NCI-H526 treated with DMSO at 0.1 percent for 48 hours (cell line): ENCODE data around the gene NCS1.

Source experiments
- DNase-seq: peaks from one replicate; lab custom pipeline; 2025; lab: John Stamatoyannopoulos, UW

NCS1 gene

DNA sequence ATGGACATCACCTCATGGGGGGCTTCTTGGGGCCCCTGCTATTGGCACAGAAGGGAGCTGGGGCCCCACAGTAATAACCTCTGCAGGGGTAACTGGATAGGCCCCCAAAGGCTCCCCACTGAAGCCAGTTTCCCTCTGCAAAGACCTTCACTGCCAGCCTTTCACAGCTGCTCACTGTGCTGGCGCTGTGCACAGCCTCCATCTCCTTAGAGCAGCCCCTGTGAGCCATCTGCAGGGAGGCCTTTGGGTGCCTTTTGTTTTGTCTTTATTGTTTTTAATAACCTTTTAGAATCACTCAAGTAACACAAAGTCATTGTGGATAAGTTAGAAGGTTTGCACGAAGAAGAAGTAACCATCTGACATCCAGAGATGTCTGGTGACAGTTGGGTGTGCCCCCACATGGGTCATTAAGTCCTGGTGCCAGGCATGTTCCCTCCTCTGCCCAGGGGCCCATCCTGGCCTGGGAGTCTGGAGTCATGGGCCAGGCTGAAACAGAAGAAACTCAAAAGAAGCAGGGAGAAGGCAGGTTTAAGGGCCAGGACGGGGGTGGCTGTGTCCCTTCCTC lies 42.7 kb downstream of the NCS1 start:
- no peak for DNase-seq

DNA sequence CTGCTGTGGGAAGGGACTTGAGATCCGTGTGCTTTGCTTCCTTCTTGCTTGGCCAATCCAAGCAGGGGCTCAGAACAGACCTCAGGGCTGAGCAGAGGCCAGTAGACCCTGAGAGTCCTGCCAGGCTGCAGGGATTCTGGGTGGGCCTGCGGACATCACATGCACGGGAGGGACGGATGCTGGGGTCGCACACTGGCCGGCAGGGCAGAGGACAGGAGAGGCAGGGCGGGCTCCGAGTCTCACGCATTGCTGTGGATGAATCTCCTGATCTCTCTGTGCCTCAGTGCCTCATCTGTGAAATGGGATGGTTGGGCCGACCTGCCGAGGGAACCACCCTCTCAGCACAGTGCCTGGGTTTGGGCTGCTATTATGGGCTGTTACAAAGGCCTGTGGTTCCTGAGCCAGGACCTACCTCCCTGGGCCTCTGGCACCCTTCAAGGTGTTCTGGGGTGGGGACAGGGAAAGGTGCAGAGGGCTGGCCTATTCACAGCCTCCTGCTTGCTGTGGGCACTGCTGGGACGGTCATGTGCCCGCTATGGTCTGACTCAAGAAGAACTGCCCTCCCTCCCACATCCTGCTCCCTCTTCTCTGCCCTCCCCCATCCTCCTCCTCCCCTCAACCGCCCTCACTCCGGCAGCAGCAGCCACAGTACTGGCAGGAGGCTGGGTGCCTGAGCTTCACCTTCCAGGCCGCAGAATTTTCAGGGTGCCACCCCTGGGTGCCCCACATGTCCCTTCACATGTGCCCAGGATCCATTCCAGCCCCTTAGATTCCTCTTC lies 43.3 kb downstream of the NCS1 start:
- DNase-seq: no peak

DNA sequence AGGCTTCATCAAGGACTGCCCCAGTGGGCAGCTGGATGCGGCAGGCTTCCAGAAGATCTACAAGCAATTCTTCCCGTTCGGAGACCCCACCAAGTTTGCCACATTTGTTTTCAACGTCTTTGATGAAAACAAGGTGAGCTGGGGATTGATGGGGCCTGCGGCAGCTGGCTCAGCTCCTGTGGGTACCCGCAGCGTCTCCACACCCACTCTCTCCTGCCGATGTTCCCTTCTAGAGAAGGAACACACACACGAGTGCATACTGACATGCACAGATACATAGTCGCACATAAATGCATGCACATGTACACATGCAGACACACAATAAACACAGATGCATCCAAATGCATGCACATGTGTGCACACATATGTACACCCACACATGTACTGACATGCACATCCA lies 45.6 kb downstream of the NCS1 start:
- no peak for DNase-seq

DNA sequence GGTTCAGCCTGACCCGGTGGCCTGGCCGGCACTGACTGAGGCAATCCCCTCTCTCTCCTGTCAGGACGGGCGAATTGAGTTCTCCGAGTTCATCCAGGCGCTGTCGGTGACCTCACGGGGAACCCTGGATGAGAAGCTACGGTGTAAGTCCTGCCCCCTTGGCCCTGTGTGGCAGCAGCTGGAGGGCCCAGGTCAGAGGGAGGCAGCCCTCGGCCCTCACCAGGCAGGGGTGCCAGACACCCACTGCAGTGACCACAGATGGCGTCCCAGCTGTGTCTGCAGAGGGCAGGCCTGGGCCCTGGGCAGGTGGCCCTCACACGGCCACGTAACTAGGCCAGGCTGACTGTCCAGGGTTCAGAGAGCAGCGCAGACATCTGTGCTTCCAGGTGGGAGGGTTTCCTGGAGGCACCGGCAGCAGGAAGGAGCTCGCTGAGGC lies 47.5 kb downstream of the NCS1 start:
- DNase-seq: no peak

DNA sequence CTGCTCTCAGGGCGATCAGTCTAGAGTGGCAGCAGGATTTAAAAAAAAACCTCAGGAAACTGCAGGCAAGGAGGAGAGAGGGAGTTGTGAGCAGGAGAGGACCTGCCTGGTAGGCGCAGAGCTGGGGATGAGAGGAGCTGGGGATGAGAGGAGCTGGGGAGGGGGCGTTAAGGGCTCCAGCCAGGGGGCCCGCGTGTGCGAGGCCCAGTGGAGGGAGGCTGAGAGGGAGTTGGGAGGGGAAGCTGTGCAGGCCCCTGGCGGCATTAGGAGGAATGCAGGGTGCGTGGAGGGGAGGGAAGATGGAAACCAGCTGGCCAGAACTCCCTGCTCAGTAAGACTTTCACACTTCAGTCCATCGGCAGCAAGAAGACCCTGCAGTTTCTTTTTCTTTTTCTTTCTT lies 48.1 kb downstream of the NCS1 start:
- no peak for DNase-seq

DNA sequence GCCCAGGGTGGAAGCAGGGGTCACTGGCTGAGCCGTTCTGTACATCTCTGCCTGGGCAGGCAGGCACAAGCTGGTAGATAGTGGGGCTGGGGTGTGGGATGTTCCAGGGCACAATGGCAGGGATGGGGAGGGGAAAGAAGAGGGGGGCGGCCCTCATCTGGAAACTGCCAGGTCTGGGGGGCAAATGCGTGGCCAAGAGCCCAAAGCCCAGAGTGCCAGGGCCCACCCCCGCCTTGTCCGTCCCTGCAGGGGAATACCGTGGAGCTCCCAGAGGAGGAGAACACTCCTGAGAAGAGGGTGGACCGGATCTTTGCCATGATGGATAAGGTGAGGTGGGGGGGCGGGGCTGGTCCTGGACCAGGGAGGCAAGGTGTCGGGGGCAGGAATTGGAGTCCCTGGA lies 50.6 kb downstream of the NCS1 start:
- no peak for DNase-seq

DNA sequence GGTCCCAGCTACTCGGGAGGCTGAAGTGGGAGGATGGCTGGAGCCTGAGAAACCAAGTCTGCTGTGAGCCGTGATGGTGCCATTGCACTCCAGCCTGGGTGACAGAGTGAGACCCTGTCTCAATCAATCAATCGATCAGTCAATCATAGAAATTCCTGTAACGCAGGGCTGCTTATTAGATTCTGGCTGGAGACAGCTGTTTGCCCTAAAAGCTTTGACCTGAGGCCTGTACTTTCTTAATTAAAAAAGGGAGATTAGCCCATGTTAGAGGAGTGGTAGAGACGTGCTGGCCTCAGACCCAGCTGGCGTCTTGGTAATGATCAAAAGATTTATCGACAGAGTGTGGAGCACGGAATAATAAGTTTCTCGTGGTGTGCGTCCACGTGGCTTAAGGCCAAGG lies 52.9 kb downstream of the NCS1 start:
- no peak for DNase-seq

DNA sequence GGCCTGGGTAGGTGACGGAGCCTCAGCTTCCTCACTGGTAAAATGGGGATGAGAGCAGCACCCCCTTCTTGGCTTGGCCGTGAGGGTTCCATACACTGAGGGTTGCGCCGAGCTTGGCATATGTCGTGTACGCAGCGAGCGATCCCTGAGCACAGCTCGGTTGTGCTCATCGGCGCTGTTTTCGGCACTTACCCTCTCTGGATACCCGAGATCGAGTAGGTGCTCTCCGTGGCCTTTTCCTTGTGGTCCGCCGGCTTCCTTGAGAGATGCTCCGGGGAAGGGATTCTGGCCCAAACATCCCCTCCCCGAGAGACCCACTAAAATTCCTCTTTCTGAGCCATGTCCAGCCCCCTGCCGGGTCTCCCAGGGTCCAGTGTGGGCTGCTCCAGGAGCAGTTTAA lies 53.4 kb downstream of the NCS1 start:
- DNase-seq: no peak

DNA sequence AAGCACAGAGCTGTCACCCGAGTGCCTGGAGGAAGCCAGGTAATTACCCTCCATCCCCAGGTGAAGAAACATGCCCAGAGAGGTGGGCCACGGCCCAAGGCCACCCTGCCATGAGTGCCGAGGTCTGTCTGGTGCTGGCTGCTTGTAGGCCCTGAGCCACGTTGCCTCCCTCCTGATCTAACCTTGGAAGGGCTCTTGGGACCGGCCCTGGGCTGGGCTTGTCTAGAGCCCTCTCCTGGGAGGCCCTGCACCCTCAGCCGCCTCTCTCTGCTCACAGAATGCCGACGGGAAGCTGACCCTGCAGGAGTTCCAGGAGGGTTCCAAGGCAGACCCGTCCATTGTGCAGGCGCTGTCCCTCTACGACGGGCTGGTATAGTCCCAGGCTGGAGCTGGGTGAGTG lies 53.9 kb downstream of the NCS1 start:
- DNase-seq: no peak

DNA sequence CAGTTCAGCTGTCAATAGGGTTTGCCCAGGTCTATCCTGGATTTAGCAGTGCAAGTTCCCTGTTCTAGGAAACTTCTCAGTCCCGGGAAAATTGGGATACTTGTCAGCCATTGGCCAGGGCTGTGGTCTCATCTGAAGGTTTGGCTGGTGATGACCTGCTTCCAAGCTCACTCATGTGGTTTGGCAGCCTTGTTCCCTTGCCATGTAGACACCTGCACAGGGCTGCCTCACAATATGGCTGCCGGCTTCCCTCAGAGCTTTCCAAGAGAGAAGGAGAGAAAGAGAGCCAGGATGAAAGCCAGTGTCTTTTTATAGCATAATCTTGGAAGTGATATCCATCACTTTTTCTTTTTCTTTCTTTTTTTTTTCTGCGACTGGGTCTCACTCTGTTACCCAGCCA lies 55.6 kb downstream of the NCS1 start:
- no peak for DNase-seq

DNA sequence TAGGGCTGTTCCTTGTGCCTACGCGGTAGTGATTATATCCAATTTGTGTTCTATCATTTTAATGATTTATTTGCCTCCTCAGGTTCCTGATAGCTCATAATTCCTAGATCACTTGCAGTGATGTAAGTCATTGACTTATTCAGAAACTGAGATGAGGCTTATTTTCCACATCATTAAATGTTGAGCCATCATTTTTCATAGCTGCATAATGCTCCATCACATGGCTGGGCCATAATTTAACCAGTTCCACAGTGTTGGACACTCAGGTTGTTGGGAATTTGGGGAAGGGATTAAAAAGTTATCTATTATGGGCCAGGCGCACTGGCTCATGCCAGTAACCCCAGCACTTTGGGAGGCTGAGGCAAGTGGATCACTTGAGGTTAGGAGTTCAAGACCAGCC lies 57.6 kb downstream of the NCS1 start:
- no peak for DNase-seq

DNA sequence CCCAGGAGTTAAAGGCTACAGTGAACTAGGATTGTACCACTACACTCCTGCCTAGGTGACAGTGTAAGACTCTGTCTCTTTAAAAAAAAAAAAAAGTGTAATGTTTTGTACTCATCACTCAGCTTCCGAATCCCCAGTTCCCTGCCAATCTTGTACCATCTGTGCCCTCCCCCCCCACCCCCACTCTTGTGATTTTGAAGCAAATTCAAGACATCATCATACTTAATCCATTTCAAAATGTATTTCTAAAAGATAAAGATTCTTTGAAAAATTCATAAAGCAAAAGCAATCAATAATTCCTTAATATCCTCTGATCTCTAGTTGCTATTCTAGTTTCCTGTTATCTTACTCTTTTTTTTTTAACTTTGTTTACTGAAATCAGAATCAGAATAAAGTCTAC lies 58.4 kb downstream of the NCS1 start:
- DNase-seq: no peak

DNA sequence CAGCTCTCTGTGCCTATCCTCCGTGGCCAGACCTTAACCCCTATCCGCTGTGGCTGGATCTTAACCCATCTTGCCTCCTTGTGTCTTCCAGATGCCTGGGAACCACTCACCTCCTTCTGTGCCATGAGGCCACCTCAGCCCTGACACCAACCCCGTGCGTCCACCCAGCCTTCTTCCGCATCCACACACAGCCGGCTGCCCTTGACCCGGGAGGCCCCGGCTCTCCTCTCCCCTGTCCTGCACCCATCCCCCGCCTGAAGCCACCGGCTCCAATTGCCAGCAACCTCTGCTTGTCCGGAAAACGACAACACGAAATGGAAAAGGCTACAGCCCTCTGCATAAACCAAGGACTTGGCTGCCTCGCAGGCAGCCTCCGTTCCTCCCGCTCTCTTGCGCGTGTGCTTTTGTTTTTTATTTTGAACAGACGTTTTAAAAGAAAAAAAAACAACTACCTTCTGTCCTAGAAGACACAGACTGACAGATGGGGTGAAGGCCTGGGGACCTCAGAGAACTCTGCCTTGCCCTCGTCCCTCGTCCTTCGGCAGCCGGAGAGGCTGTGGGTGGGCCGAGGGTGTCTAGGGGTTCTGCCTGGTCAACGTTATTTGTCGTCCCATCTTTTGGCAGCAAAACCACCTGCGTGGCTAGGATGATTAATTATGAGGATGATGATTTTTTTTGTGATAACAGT lies 60.8 kb downstream of the NCS1 start:
- DNase-seq: no peak

DNA sequence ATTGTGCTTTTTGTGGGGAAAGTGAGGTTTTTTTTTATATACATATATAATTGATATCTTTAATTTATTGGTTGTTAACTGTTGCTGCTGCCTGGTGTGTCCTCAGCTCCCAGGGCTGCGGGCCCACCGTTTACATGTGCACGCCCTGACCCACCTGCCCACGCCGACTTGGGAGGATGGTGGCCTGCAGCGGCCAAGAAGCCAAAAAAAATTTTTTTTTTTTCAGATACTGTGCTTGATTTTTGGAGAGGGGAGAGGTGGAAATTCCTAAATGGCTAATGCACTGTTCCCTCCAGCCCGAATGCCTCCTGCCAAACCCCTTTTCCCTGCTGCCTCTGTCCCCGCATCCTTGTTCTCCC lies 61.4 kb downstream of the NCS1 start:
- no peak for DNase-seq

DNA sequence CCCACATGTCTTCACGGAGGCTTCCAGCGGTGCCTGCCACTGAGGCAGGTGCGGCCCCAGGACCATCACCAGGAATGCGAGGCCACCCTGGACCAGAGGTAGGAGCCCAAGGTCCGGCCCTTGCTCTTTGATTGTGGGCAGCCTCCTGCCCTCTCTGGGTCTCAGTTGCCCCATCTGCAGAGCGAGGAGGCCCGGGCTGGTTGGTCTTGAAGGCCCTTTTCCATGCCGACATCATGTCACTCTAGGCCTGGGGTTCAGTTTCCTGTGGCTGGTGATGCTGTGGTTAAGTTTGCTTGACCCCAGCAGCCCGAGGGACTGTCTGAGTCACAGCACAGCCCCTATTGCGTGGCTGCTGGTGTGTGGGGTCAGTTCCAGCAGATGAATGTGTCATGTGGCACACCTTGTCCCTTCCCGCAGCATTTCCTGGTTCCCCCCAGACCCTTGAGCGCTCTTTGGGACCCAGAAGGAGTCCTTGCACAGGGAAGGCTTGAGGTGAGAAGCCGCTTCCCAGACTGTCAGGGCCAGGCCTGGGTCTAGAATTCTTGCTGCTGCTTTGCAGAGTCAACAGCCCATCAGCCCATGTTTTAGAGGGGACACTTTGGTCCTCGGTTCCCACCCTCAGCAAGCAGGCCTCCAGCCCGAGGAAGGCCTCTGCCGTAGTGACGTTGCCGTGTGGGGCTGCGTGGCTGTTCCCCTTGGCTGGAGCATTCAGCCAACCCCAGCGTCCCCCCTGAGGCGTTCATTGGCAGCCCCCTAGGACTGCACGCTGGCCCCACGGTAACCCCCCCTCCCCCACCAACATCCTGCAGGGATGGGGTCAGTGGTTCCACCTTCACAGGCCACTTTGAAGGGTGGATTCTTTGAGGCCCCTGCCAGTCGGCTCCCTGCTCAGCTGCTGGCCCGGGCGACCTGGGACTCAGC lies 62.4 kb downstream of the NCS1 start:
- DNase-seq: no peak

DNA sequence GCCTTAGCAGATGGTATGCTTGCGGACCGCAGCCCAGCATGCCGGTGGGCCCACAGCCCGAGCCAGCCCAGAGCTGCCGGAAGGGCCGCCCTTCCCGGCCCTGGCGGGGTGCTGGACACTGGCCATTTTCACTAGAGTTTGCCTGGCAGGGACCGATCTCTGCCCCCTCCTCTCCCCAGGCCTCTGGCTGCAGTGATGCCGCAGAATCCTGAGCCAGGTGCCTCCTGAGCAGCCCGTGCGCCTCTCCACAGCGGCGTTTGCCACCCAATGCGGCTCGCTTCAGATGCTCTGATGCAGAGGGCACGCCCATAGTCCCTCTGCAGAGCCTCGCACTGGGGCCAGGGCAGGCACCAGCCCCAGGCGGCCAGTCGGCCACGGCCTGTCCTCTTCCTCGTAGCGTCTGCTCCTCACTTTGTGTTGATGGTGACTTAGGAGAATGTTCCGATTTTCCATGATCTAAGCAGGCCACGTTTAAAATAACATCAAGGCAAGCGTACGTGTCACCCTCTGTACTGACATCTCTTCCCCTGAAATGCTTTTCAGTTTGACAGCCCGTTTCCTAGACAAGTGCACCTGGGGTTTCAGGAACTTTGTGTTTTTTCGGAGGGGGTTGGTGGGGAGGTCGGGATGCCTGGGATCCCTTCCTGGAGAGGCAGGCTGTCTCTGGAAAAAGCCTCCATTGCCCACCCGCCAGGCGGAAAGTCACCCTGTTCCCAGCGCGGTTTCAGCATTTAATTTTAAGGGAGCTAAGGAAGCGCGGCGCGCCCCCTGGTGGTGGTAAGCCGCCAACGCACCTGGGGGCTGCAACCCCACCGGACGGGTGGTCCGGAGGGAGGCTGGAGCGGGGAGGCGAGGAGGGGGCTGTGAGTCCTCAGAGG lies 63.6 kb downstream of the NCS1 start:
- no peak for DNase-seq

DNA sequence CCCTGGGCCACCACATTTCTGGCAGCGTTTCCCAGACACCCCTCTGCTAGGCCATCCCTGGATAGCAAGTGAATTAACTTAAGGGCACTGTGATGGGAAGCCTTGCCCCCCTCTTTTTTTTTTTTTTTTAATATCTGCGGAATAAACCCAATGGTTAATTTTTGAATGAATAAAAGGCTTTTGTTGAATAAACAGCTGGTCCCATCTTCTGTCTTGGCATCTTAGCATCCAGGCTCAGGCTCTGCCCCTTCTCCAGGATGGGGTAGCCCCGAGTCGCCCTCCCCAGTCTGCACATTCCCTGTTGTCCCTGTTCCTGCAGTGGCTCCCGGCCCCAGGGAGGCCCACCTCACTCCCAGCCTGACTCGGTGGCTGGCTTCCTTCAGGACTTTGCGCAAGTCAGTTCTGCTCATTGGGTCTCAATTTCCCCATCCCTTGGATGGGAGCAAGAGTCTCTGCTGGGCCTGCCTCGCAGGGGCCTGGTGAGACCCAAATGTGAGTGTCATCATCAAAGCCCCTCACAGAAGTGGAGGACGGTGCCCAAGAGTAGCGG lies 64.3 kb downstream of the NCS1 start:
- no peak for DNase-seq

DNA sequence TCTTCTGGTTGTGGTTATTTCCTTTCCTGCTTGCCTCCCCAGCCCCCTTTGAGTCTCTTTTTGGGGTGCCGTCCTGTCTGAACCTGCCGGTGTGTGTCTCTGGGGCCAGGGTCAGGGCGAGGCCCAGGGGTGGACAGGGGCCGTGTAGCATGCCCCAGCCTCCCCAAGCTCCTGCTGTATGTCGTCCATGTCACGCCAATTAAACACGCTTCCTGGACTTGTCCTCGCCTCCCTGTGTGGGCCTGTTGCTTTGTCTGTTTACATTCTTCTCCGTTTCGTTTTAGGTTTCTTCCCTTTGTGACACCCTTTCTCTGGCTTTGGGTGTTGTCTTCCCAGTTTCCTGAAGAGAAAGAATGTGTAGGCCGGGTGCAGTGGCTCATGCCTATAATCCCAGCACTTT lies 64.9 kb downstream of the NCS1 start:
- no peak for DNase-seq

DNA sequence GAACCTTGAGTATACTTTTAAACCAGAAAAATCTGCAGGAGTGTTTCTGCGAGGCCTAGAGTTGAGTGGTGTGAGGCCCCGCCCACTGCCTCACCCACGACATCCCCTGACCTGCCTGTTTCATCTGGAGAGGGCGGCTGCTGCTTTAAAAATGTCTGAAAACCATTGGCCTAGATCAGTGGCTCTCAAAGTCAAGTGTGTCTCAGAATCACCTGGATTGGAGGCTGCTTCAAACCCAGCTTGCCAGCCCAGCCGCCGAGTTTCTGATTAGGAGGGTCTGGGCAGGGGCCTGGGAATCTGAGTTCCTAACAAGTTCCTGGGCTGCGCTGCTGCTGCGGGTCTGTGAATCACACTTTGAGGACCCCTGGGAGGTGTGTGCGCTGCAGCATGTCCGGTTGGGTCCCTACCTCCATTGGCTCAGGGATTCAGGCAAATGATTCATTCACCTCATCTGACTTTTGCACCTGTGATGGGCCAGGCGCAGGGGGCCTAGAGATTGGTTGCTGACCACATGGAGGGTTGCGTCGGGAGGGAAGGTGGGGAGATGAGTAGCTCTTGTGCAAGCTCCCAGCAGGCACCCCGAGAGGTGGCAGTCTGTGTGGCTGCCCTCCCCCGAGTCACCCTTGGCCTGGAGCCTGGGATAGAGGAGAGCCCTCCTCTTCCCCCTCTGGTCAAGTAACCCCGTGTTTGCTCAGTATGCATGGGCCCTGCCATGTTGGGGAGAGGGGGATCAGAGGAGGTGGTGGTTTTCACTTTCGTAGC lies 65.7 kb downstream of the NCS1 start:
- DNase-seq: no peak

DNA sequence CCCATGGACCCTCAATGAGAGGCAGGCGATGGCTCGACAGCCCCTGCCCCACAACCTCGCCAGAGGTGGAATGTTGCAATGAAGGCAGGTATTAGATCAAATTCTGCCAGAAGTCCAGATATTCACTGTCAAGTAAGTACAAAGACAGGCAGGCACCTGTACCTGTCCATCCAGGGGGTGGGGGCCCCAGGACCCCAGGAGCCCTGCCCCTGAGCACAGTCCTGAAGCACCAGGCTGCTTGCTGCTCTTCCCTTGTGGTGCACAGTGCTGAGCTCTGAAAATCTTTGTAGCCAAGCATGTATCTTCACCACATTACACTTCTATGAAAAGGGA lies 67.1 kb downstream of the NCS1 start:
- no peak for DNase-seq
